ENCODE results near the gene COG5.

- no peak for TF ChIP-seq CTCF (IDR thresholded peaks at IDR 0.05)
- TF ChIP-seq POLR2A (IDR thresholded peaks at IDR 0.05): no peak
These were observed 17.8 kb upstream of the COG5 start for GRCh38 chr7:107581387-107582013.

All from right lobe of liver (tissue), 4 donors.